Coronary artery (tissue), 2 donors: ENCODE measurements around the gene MDM1.

Source experiments
- DNase-seq: peaks from one replicate; pipeline ENCODE4 v3.0.0-alpha.2; 2017; ENCODE audit warnings: low spot score
- H3K27ac ChIP-seq, 2 donors: fragments of 200-600 bp; sonication (generic); one replicate each; pipeline ENCODE4 v1.5.1; 2016 to 2019
- H3K4me3 ChIP-seq: fragments of 200-600 bp; sonication (generic); 2 replicates; pipeline ENCODE4 v1.5.1; 2016; ENCODE audit warnings: mild to moderate bottlenecking, moderate library complexity
- TF ChIP-seq, protein P1 (sequence below): fragments of 200-600 bp; sonication (generic); IDR thresholded peaks from one replicate; pipeline ENCODE4 v1.5.1; 2019; ENCODE audit warnings: antibody characterized with exemption

The MDM1 gene

DNA sequence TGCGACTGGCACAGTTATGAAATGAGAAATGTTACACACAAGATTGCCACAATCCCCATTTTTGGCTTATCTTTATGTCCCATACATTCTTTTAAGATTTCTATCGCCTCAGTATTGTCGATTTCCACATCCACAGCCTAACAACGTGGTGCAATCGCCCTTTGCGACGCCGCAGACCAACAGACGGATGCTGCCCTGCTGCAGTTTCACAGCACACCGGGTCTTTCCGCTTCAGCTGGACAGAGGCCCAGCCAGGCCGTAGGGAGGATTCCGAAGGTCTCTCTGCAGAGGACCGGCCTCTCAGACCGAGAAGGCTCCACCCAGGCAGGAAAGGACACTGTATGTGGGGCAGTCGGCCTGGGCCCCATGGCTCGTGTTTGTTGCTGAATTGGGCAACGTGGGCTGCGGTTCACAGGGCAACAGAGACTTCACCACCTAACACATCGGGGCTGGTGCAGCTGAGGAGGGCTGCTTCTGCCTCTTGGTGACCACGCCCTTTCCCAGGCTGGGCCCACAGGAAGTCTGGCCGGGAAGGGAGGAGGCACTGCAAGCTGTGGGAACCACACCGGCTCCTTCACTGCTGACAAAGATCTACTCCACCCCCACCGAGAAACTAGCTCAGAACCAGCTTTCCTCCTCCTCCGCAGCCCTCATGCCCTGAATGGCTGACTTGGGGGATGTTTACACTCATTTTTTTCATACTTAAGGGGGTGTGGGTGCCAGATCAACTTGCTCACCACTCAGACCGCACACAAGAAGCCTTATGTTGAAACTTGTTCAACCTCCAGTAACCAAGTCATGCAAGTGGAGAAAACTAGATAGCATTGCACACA lies 32.9 kb upstream of the MDM1 start:
- Histone ChIP-seq H3K27ac (peak overlapping the region; percentile 72 to 93), H3K4me3 (peak overlapping the region; percentile 67)
- DNase-seq: peak; percentile 97
- TF ChIP-seq, protein P1, sequence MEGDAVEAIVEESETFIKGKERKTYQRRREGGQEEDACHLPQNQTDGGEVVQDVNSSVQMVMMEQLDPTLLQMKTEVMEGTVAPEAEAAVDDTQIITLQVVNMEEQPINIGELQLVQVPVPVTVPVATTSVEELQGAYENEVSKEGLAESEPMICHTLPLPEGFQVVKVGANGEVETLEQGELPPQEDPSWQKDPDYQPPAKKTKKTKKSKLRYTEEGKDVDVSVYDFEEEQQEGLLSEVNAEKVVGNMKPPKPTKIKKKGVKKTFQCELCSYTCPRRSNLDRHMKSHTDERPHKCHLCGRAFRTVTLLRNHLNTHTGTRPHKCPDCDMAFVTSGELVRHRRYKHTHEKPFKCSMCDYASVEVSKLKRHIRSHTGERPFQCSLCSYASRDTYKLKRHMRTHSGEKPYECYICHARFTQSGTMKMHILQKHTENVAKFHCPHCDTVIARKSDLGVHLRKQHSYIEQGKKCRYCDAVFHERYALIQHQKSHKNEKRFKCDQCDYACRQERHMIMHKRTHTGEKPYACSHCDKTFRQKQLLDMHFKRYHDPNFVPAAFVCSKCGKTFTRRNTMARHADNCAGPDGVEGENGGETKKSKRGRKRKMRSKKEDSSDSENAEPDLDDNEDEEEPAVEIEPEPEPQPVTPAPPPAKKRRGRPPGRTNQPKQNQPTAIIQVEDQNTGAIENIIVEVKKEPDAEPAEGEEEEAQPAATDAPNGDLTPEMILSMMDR: no peak

DNA sequence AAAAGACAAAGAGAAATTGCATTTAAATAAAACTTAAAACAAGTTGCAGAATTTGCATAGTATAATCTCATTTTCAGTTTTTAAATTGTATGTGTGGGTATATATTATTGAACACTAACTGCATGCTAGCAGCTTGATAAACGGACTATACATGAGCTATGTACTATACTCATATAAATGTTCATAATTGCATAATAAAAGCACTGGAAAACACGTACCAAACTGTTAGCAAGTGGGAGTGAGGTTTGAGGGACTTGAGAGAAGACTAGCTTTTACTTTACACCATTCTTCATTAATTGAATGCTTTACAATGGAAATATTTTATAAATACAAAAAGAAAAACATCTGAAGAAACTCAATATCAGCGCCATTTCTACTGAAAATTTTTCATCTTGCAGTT lies 32.2 kb upstream of the MDM1 start:
- peak overlapping the region; percentile 67 for H3K4me3 ChIP-seq
- TF ChIP-seq, protein P1: no peak
- no peak for DNase-seq
- peak overlapping the region in 1 of 2 donors; percentile 93 for H3K27ac ChIP-seq

DNA sequence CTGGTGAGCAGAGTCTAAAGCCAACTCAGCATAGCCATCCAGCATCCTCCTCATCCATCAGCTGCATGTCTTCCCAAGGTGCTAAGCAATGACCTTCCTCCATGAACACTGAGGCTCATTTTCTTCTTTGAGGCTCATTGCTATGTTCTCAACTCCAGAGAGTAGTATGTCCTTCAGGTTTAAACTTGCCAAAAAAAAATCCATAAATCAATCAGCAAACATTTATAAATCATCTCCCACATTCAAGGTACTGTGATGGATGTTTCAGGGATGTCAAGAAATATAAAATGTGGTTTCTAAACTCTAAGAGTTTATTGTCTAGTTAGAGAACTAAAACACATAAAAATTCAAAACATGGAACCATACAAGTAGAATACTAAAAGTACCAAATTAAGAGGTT lies 29.8 kb upstream of the MDM1 start:
- Histone ChIP-seq H3K4me3 (no peak overlapping the region), H3K27ac (no peak overlapping the region)
- no peak for DNase-seq
- TF ChIP-seq, protein P1: no peak

DNA sequence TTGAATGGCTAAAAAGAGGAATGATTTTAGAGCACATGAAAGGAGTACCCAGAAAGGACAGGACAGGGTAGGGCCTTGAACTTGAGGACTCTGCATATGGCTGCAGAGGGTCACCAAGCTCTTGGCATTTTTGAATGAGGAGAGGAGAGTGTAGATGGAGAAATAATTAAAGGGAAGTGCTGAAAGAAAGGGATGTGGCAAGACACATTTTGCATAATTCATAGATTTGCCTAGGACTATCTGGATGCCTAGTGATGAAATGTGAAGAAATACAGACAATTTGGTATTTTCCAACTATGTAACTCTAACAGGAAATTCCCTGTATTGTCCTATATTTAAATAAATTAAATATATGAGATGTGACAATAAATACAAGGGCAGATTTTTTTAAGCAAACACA lies 27.5 kb upstream of the MDM1 start:
- Histone ChIP-seq H3K27ac (no peak overlapping the region), H3K4me3 (no peak overlapping the region)
- no peak for DNase-seq
- TF ChIP-seq, protein P1: no peak

DNA sequence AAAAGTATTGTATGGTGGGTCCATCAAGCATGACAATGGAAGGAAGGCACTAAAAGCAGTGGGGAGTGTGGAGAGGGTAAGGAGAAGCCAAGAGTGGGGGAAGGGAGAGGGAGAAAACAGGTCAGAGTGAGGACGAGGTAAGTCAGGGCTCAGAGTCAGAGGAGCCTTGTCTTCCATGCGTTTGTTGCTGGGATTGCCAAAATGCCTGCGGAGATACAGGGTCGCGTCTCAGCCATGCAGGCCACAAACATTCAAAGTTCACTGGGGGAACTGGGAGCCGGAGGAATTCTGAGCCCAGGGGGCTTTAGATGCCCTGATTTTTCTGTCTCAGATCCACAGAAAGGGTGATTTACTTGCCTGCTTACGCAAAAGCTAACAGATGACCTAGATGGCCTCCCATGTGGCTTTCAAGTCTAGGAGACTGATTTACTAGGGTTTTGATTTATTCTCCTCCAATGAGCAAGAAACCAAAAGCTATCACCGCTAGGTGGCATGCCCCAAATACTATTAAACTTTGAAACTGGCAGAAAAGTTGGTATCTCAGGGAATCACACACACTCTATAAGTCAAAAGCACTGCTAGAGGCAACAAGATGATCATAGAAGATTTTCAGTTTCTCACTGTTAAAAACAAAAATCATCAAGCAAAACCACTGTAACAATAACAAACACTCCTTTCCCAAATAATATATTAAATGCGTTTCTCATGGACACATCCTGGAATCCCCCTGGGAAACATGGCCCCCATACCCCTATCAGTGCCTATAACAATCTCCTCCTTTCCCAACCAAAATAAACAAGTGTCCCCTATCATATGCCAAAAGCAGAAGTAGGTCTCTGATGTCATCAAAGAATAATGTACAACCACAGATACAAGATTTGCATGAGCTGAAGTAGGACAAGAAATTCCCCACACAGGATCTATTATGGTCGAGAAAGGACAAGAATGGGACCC lies 26.6 kb upstream of the MDM1 start:
- Histone ChIP-seq H3K27ac (no peak overlapping the region), H3K4me3 (no peak overlapping the region)
- TF ChIP-seq, protein P1: no peak
- no peak for DNase-seq

DNA sequence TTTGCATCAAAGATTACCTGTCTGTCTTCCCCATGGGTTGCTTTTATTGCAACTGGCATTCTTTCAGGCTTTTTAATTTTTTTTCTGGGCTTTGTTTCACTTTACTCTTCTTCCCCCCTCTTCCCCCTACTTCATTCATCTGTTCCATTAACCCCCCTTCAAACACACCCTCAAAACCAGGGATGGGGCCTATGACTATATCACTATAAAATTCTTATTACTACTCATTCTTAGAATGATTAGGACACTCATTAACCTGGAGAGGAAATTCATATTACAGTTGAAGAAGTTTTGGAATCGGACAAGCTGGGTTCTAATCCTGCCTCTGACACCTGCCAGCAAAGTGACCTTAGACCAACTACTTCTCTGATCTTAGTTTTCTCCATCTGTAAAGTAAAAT lies 24.8 kb upstream of the MDM1 start:
- no peak for DNase-seq
- Histone ChIP-seq H3K27ac (no peak overlapping the region), H3K4me3 (no peak overlapping the region)
- TF ChIP-seq, protein P1: no peak
